Measurements from ENCODE around the gene KMT2C.

GRCh38 chr7:152158801-152159587 lies 276.8 kb downstream of the KMT2C start:
- no peak for TF ChIP-seq RBAK (tag by site-specific recombination; IDR thresholded peaks at IDR 0.05)
- TF ChIP-seq, protein P1, sequence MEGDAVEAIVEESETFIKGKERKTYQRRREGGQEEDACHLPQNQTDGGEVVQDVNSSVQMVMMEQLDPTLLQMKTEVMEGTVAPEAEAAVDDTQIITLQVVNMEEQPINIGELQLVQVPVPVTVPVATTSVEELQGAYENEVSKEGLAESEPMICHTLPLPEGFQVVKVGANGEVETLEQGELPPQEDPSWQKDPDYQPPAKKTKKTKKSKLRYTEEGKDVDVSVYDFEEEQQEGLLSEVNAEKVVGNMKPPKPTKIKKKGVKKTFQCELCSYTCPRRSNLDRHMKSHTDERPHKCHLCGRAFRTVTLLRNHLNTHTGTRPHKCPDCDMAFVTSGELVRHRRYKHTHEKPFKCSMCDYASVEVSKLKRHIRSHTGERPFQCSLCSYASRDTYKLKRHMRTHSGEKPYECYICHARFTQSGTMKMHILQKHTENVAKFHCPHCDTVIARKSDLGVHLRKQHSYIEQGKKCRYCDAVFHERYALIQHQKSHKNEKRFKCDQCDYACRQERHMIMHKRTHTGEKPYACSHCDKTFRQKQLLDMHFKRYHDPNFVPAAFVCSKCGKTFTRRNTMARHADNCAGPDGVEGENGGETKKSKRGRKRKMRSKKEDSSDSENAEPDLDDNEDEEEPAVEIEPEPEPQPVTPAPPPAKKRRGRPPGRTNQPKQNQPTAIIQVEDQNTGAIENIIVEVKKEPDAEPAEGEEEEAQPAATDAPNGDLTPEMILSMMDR (tag by site-specific recombination; IDR thresholded peaks at IDR 0.05) = no peak
- no peak for TF ChIP-seq ZFP41 (tag by site-specific recombination; IDR thresholded peaks at IDR 0.05; ENCODE audit: borderline replicate concordance)
- TF ChIP-seq, protein P2, sequence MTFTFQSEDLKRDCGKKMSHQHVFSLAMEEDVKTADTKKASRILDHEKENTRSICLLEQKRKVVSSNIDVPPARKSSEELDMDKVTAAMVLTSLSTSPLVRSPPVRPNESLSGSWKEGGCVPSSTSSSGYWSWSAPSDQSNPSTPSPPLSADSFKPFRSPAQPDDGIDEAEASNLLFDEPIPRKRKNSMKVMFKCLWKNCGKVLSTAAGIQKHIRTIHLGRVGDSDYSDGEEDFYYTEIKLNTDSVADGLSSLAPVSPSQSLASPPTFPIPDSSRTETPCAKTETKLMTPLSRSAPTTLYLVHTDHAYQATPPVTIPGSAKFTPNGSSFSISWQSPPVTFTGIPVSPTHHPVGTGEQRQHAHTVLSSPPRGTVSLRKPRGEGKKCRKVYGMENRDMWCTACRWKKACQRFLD (tag by site-specific recombination; IDR thresholded peaks at IDR 0.05) = no peak
